ENCODE data around the gene JCAD.
"Not testable (repeated sequence)": the region's sequence is repeated elsewhere in the genome, so short reads cannot be mapped to it uniquely, and the experiment has no call there.

Gene JCAD

DNA sequence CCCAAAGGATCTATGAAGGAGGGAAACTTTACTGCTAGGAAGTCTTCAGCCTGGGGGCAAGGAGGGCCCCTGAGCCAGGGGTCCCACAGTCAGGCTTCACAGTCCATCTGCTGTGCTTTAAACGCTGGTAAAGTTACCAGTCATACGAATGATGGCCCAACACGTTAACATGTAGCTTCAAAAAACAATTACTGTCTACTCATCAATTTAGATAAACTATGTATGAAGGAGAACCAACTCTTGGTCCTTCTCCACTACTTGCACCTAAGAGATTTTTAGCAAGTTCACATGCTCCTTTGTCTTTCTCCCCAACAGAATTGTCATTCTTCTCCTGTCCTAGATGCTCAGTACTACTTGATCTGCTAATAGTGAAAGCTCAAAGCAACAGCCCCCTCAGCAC lies 16.6 kb downstream of the JCAD start:
- no peak for DNase-seq

DNA sequence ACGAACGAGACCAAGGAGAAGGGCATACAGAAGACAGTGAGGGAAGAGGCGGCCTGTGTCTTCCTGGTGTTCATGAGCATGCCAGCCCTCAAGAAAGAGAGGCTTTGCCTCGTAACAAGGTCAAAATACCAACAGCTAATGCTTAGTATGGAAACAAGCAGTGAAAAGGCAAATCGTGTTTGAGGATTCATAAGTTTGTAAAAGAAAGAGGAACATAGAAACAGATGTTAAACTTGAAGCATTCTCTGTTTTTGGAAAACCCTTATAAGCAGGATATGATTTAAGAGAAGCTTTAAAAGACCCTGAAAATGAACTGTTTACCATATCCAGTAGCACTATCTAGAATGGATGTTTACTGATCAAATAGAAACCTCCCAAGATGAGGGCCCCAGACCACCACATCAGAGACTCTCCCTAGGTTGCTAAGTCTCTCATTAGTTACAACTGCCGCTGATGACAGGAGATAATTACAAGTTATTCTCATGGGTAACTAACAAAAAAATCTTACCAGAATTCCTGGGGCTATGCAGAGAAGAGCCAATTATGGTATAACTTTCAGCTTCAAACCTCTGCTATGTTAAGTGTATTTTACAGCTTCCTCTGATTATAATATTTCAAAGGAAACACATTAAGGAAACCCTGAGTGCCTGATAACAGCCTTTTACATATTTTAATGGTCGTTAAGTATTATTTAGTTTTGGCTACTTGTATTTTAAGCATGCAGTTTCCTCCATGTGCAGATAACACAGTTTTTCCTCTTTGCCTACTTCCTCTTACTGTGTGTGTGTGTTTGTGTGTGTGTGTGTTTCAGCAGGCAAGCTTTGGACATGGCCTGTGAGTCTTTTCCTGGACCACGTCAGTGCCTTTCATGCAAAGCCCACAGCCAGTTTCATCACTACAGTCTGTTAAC lies 17.9 kb downstream of the JCAD start:
- DNase-seq = no peak

DNA sequence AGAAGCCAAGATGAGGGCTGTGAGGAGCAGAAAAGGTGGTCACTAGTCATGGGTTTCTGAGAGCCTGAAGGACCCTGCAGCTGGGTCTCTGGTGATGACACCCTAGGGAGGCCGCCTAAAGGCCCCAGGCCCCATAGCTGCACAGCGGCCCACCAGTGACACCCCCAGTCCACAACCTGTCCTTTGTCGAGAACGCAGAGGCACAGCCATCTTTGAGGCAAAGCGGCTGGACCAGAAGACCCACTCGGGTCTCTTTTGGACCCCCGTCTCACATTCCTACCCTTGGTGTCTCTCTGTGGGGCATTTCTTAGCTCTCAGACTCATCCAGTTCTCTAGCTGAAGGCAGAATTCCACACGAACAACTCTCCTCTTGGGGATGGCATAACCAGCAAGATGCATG lies 18.8 kb downstream of the JCAD start:
- DNase-seq = no peak

DNA sequence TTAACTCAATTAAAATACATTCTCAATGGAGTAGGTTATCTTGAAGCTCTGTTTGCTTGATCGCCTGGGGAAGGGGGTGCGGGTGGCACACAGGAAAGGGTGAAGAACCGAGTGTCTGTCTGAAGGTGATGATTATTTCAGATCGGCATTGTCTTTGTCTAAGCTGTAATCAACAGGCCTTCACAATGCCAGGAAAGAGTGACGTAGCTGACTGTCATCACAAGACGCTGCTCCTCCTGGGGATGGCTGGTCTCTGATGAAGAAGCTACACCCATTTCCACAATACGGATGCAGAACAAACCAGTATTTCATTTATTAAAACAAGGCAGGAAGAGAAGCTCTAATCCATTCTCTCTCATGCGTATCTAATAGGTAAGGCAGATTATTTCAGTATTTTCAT lies 19.4 kb downstream of the JCAD start:
- no peak for DNase-seq

DNA sequence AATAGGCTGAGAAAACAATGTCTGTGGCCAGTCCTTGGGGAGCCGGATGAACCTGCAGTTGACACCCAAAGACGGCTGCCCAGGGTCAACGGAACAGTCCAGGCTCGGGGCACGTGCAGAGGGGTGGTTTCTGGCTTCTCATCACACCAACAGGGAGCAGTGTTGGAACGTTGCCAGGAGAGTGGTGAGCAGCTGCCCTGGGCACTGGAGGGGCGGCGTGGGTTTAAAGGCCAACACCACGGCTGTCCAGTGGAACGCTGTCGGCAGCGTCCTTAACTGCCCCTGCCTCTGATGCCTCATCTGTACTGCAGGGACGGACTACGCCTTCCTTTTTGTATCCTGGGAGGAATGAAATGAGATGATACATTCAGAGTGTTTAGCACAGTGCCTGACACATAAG lies 19.8 kb downstream of the JCAD start:
- DNase-seq = no peak

DNA sequence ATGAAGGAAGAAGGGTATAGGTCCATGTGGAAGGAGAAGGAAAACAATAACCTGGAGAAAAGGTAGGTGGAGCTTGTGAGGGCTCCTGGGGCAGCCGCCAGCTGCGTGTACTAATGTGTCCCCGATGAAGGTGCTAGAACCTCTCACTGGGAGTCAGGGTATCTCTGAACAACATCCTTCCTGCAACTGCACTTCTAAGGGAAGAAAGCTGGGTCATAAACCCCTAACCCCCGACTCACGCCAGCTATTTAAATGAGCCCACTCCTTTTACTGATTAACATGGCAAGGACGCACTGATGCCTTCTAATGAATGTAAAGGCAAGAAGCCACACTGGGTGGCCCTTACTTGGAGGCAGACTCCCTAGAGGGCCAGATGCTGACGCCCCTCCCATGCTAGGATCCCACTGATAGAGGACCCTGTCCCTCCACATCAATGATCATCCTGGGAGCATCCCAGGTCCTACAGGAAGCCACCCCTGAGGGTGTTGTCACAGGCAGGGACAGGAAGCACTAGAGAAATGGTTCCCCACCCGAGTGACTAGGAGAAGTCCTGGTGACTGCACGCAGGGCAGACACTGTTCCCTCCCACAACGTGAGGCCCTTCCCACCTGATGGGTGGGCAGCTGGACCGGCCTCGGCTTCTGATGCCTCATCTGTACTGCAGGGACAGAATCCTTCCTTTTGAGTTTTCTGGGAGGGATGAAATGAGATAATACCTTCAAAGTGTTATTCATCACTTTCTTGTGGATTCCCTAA lies 20.4 kb downstream of the JCAD start:
- DNase-seq = no peak

DNA sequence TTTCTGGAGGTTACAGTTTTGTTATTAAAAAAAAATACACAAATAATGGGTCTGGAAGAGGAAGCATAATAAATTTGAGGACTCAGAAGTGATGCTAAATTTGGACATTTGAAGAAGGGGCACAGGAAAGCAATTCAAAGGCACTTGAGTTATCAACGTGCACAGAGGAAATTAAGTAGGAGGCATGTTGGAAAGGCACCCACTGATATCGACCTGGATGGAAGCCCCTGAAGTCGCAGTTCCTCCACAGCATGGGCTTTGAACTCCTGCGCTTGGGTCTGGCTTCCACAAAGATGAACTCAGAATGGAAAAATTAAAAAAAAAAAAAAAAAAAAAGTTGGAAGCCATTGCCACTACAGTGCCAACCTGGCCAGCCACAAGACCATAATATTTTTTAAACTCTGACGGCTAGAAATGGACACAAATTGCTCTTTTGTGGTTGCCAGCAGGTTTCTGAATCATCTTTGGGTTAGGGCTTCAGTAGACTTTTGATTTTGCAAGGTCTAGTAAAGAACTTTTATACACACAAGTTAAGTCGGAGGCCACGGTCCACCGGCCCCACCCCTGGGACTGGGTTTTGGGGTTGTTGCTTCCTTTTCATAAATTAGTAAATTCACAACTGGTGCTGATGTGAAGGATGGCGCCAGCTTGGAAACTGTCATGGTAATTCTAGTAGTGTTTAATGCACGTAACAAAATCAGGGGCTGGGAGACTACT lies 21.6 kb downstream of the JCAD start:
- DNase-seq = no peak

DNA sequence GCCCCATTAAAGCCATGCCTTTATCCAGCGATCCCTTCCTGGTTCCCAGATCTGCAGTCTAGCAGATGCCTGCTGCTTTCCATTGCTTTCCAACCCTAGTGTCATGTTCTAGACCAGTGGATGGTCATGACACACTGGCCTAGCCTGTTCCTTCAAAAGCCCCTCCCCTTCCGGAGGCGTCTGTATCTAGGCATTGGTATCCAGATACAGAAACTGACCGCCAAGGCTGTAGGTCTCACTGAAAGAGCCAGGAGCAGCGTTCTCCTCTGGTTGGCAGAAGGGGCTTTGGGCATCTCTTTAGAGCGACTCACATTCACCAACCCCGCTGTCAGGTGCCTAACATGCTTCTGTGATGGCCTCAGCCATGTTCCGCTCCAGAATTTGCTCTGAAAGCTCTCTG lies 22.6 kb downstream of the JCAD start:
- no peak for DNase-seq

DNA sequence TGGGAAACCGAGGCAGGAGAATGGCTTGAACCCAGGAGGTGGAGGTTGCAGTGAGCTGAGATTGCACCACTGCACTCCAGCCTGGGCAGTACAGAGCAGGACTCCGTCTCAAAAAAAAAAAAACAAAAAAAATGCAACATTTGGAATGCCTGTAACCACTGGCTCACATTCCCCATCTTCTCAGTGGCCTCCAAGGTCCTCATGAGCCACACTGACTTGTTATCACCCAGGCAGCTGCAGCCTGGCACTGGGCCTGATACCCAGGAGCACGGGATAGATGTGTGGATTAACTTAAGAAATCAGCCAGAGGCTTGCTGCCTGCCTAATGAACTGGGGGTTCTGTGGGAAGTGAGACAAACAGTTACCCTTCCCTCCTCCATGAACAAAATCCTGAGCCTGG lies 23.0 kb downstream of the JCAD start:
- no peak for DNase-seq

DNA sequence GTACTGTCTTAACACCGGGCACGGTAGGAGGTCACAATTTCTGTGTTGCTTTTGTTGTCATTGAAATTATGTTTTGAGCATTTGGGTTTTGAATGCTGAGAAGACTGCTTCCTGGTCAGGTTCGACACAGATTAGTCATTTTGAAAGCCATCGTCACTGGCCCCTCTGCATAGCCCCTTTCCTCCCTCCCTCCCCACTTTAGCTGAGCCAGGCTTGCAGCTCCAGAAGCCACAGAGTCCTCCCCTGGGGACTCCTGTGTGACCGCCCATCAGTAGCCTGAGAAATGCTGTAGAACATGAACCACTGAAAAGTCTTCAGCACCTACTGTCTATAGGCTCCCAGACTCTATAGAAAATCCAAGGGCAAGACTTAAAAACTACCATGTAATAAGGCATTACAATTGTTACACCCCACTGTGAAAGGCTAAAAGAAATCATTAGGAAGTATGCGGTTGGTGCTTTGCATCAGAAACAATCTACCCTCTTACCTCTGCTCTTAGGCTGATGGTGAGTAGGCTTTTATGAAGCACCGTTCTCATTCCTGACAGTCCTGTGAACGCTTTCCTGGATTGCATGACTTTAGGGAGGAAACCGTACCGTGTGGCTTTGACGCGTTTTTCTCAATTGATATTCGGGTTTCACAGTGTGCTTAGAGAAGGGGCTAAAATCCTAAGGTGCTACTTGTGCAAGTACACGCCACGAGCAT lies 24.8 kb downstream of the JCAD start:
- no peak for DNase-seq

DNA sequence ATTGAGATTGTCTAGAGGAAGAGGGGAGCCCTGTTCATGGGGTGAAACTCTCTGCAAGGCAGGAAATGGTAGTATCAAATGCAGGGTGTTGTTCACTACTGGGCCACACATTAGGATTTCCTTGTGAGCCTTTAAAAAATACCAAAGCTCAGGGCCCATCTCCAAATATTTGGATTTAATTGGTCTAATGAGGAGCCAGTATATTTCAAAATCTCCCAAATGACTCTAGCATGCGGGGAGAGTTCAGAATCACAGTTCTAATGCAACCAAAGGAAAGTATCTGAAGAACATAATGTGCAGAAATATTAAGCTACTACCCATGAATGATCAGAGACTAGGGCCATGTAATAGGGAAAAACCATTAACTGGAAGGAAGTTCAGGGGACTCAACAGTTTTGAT lies 27.3 kb downstream of the JCAD start:
- no peak for DNase-seq

DNA sequence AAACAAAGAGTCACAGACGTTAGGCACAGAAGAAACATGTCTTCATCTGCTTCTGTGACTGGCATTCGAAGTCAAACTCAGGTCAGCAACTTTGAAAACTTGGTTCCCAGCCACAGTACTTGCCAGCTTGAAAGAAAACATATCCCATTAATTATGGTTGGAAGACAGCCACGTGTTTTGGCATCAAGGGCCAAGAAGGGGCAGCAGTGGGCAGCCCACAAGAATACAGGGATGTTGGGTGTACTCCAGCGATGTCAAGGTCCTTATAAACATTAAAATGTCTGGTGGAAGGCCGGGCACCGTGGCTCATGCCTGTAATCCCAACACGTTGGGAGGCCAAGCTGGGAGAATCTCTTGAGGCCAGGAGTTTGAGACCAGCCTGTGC lies 29.5 kb downstream of the JCAD start:
- DNase-seq = no peak

DNA sequence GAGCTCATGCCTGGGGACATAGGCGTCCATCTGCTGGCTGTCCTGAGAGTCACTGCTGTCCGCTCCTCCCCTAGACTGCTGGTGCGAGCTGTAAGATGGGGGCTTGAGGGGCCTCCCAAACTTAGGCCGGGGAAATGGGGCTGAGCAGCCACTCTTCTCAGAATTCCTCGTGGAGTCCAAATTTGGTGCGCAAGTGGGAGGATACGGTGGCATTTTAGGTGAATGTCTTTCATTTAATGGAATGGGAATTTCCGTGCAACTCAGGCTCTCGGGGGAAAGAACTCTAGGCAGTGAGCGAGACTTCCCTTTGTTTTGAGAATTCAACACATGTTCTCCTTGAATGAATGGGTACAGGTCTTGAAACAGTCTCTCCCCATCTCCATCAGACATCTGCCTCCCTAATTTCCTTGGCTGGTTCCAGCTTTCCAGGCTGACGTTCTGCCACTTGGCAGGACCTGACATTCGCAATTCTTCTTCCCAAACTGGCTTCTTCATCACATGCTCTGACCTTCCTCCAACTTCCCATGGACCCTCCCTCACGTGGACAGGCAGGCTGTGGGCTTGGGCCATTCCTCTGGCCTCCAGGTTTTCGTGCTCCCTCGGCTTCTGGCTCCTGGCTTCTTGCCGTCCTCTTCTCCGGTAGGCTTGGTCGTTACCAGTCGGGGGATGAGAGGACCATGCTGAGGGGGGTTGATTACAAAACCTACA lies 30.1 kb downstream of the JCAD start:
- DNase-seq = no peak

DNA sequence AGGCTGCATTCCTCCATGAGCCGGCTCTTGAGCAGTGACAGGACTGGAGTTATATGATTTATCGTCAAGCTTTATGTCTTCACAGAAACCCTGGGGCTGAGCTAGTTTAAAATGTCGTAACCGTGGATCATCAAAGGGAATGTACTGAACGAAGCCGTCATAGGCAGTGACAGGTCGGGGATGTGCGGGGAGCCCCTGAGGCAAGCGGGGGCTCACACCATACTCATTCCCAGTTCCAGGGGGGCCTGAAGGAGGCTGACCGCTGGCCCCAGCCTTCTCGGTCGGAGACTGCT lies 30.7 kb downstream of the JCAD start:
- no peak for DNase-seq

DNA sequence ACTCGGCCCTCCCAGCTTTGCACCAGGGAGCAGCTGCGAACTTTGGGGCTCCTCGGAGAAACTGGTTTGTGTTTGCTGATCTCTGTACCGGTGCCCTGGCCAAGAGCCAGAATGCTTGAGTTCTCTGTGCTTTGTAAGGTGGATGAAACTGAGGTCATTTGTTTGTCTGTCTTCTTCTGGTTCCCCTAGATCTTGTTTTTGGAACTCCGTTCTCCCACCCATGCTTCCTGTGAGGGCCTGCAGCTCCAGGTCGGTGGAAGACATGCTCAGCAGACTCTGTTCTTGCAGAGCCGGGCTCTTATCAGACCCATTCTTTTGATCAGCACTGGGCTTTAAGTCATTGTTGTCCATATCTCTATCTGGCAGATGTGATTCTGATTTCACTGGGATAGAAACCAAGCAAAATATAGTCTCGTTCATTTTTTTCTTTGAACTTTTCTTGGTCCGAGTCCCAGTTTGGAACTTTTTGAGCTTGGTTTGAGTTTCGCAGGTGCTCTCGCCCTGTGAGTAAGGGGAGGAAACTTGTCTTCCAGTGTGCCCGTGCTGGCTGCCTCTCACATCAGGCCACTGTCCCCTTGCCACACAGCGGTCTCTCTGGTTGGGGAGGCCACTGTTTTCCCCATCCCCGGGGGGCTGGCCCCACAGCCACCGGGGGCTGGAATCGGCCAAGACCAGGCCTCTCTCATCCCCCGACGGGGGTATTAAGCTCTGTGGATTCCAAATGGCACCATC lies 31.2 kb downstream of the JCAD start:
- DNase-seq = no peak

DNA sequence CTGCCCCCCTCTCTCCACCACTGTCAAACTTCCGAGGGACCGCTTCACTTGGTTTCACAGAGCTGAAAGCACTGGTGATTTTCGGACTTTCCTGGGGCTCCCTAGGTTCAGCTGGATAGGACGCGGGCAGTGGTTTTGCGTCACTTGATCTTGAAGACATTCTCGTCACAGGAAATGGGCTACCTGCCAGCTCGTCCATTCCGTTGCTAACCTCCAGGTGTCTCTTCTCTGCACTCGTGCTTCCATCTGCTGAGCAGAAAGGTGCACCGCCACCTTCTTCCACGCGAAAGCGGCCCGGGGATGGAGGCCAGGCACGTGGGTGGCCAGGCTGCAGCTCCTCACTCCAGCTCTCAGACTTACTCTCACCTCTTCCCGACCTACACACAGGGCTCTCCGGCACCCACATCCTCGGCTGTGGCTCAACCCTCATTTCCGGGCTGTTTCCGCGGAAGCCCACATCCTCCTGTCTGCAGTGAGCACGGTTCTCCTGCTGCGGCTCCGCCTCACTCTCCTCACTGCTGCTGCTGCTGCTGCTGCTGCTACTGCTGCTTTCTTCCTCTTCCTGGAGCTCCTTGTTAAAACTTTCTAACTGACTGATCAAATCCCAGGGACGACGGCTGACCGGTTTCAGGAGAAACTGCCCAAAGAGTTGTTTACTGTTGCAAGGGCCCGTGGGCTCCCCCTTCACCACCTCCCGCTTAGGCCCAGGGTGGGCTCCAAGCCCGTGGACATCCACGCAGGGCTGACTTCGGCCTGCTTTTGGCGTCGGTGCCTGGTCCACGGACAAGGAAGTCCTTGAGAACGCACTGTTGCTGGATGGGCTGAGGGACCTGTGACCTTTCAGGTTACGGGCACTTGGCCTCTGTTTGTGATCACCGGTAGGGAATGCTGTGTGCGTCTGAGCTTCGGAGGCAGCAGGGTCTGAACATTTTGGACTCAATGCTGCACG lies 32.1 kb downstream of the JCAD start:
- DNase-seq = no peak

DNA sequence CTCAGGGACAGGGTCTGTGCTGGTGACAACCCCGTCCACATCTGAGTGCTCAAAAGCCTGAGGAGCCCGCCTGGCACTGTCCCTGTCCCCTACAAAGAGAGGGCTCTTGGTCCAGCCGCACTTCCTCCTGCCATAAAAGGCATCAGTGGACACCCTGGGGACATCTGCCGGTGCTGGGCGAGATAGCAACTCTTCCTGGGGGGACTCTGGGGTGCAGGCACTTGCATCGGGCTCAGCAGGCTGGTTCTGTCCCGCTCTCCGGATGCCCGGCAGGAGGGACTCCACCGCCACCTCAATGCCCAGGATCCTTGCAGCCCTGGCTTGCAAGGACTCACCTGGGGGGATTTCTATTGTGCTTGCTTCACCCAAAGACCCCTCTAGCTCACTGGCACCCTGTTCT lies 32.8 kb downstream of the JCAD start:
- DNase-seq = no peak

DNA sequence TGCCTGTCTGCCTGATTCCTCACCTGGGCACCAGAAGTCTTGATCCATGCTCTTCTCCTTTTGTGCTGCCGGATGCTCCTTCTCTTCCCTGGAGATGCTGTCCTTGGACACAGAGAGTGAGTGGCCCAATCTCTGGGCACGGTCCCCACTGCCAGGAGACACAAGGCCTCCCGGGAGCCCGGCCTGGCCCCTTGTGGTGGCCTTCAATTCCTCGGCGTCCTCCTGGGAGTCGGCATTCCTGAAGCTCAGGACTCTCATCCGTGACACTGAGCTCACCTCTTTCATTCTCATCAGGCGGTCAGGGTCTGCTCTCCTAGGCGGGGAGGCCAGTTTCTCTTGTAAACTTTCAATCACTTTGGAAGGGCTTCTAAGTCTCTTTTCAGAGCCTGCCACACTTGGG lies 33.3 kb downstream of the JCAD start:
- no peak for DNase-seq

DNA sequence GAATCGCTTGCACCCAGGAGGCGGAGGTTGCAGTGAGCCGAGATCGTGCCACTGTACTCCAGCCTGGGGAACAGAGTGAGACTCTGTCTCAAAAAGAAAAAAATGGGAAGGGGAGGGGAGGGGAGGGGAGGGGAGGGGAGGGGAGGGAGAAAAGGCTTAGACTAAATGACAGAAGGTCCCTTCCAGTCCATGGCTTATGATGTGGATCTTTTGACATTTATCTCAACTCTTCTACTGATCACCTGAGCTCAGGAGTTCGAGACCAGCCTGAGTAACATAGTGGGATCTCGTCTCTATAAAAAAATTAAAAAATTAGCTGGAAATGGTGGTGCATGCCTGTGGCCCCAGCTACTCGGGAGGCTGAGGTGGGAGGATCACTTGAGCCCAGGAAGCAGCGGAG lies 34.0 kb downstream of the JCAD start:
- not testable (repeated sequence) for DNase-seq

DNA sequence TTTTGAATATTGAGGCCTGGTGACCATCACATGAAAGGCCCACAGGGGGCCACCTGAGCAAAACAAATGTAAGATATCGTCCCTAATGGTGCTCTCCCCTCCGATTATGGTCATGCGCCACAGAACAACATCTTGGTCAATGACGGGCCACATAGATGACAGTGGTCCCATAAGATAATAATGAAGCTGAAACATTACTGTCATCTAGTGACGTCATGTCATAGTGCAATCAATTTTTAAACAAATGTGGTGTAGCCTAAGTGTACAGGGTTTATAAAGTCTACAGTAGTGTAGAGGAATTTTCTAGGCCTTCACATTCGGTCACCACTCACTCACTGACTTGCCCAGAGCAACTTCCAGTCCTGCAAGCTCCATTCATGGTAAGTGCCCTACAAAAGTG lies 36.8 kb downstream of the JCAD start:
- DNase-seq = no peak

DNA sequence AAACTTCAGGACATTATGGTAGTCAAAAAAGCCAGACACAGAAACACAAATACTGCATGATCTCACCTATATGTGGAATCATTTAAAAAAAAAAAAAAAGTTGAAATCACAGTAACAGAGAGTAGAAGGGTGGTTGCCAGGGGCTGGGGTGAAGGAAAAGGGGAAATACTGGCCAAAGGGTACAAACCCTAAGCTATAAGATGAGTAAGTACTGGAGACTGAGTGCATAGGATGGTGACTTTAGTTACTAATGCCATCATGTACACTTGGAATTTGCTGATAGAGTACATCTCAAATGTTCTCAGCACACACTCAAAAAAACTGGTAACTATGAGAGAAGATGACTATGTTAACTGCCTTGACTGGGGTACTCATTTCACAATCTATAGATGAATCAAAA lies 39.9 kb downstream of the JCAD start:
- DNase-seq = no peak

Measured in amniotic stem cell (primary cell).